OCI-LY3 (cell line): ENCODE results near the gene CCDC170.

ENCODE experiments used
- EZH2phosphoT487 ChIP-seq: fragments of 200-600 bp; shearing (Covaris generic); IDR thresholded peaks from 2 replicates; pipeline ENCODE4 v1.6.1; 2018; ENCODE audit warnings: antibody characterized with exemption, mixed run types, low read depth
- TF ChIP-seq, protein P1 (sequence below): fragments of 200-600, 300-600 bp; sonication (generic); IDR thresholded peaks from 2 replicates; pipeline ENCODE4 v1.5.1; 2014; ENCODE audit warnings: antibody characterized with exemption, low read length, low read depth

DNA sequence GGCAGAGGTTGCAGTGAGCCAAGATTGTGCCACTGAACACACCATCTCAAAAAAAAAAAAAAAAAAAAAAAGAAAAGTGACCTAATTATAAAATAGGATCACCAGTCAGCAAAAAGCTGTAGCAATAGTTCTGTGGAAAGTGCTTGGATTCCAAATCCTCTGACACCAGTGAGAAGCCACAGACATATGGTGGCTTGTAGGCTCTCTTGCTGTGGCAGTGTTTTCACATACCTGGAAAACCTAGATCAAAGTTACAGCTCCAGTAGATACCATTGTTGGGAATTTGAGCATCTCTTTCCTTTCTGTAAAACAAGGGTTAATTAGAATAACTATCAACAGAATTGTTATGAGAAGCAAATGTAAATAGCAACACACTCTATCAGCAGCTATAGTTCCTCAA is 4.1 kb downstream of the CCDC170 start:
- TF ChIP-seq, protein P1, sequence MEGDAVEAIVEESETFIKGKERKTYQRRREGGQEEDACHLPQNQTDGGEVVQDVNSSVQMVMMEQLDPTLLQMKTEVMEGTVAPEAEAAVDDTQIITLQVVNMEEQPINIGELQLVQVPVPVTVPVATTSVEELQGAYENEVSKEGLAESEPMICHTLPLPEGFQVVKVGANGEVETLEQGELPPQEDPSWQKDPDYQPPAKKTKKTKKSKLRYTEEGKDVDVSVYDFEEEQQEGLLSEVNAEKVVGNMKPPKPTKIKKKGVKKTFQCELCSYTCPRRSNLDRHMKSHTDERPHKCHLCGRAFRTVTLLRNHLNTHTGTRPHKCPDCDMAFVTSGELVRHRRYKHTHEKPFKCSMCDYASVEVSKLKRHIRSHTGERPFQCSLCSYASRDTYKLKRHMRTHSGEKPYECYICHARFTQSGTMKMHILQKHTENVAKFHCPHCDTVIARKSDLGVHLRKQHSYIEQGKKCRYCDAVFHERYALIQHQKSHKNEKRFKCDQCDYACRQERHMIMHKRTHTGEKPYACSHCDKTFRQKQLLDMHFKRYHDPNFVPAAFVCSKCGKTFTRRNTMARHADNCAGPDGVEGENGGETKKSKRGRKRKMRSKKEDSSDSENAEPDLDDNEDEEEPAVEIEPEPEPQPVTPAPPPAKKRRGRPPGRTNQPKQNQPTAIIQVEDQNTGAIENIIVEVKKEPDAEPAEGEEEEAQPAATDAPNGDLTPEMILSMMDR: no peak
- TF ChIP-seq EZH2phosphoT487: no peak
